Measurements from ENCODE around the gene TMEM116. TPM values are rescaled to one million over a fixed set of nuclear protein-coding genes. Genes with fewer than 3 reads are reported as not detected.

TMEM116 gene
- total RNA-seq, 1 donor from 2014 or later, result 3.4 TPM

DNA sequence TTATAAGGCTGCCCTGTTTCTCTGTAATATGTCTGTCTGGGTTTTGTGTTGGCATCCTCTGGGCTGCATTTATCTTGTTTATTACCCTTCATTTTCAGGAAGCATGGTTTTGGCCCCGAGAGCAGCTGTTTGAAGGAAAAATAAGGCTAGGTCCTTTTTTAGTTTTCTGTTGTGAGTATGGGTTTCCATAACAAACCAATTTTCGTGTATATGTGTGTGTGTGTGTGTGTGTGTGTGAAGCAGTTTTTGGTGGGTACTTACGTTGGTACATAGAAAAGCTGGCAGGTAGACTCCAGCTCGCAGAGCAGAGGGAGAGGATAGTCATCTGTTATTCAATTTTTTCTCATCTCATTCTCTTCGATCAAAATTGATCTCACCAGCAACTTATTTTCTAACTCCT lies 118.4 kb downstream of the TMEM116 start:
- DNase-seq (ENCODE audit: low read depth in 2 of 2), result no peak

DNA sequence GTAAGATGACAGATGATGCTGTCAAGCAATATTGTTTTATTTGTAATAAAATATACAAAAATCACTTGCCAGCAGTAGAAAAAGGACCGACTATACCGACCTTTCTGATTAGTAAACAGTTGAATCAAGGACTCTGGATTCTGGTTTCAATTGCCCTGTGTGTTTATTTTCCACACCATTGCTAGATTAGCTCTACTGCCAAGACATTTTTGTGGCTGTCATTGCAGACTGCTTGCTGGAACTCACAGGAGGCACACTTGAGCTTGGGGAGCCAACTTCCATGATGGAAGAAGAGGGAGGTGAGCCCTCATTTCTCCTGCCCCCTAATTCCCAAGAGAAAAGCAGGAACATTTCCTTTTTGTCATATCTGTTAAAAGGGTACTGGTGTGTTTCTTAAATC lies 119.7 kb downstream of the TMEM116 start:
- DNase-seq (ENCODE audit: low read depth in 2 of 2), result no peak

DNA sequence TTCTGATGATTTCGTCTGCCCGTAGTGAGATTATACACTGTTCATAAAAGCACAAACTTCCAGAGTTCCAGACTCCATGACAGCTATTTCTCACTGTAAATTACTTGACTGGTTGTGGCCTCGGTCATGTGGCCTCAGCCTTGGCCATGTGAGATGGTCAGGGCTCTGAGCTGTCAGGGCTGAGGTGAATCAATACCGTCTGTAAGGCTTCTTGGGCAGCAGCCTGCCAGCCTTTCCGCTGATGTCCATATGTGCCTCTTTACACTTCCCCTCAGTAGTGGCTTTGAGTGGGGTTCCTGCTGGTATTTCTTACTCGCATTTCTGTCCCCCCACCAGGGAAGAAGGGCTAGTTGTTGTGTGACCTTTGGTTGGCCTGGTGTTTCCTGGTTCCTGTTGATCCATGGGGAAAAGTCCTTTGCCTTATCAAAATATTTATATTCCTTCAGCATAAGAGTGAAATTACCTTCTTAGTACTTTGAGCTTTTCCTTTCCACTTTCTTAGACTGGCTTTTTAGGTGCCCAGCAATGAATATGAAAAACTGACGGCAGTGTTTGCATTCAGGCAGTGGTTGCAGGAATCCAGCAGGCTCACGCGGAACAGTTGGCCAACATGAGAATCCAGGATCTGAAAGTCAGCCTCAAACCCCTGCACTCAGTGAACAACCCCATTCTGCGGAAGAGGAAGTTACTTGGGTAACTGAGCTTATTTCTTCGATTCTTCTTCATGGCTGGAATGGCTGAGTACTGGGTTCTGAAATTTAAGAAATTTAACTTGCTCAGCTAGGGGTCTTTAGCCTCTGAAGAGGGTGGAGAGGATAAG lies 124.8 kb downstream of the TMEM116 start:
- DNase-seq (ENCODE audit: low read depth in 2 of 2), result no peak

DNA sequence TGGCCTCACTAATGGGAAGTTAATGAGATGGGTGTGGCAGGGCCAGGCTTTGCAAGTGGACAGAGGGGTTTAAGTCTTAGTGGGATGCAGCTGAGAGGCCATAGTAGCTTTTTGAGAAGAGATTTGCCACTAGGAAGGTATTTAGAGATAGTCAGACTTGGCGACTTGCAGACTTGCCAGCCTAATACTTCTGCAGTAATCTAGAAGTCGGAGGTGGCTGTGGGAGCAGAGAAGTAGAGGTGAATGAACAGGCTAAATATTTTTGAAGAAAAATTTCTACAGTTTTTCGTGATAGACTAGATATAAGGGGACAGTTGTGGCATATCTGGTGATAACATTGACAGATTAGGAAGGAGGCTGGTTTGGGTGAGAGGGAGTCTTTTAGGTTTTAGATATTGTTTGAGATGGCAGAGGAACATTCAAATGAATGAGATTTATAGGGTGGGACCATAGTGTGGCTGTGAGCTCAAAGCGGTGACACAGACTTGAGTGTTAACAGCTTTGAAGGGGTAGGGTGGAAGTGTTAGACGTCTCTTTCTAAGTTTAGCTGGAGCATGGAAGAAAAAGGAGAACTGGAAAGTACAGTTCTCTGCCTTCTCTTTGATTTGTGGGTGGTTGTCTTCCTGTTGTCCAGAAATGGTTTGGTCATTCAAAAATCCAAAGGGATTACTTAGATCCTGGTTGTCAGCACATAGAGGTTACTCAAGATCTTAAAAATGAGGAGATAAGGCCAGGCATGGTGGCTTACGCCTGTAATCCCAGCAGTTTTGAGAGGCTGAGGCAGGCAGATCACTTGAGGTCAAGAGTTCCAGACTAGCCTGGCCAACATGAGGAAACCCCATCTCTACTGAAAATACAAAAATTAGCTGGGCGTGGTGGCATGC lies 126.1 kb downstream of the TMEM116 start:
- no peak for DNase-seq (ENCODE audit: low read depth in 2 of 2)

DNA sequence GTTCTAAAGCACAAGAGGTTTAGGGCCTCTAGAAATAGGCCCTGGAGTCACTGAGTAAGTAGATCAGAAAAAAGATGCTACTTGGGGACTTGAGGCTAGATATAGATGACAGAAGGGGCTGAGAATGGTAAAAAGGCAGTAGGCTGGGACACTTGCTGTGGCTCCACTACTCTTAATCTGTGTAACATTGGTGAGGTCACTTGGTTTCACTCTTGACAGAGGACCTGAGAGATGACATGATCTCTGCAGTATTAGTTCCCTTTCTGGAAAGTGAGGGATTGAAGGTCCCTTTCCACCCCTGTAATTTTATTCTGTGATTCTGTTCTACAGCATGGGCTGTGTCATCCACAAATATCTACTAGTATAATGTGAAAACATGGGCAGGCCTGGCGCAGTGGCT lies 131.2 kb downstream of the TMEM116 start:
- no peak for DNase-seq (ENCODE audit: low read depth in 2 of 2)

Other genes with a start within 250 kb of the TMEM116 start
- gene ALDH2, start 246.2 kb downstream of the TMEM116 start, total RNA-seq, result 28.5 and 49.0 TPM in 2 replicates
- 13.5 and 18.5 TPM in 2 replicates for gene MAPKAPK5, start 170.9 kb downstream of the TMEM116 start, total RNA-seq
- 61.5 and 110 TPM in 2 replicates for gene ERP29, start 261 bp upstream of the TMEM116 start, total RNA-seq
- 10.5 and 12.5 TPM in 2 replicates for gene NAA25, start 95.6 kb upstream of the TMEM116 start, total RNA-seq
- 22.7 and 26.4 TPM in 2 replicates for gene TRAFD1, start 112.4 kb upstream of the TMEM116 start, total RNA-seq

Data from lung microvascular endothelial cell (primary cell).